ENCODE data around the gene MSGN1.

MSGN1 gene, protein sequence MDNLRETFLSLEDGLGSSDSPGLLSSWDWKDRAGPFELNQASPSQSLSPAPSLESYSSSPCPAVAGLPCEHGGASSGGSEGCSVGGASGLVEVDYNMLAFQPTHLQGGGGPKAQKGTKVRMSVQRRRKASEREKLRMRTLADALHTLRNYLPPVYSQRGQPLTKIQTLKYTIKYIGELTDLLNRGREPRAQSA

DNA sequence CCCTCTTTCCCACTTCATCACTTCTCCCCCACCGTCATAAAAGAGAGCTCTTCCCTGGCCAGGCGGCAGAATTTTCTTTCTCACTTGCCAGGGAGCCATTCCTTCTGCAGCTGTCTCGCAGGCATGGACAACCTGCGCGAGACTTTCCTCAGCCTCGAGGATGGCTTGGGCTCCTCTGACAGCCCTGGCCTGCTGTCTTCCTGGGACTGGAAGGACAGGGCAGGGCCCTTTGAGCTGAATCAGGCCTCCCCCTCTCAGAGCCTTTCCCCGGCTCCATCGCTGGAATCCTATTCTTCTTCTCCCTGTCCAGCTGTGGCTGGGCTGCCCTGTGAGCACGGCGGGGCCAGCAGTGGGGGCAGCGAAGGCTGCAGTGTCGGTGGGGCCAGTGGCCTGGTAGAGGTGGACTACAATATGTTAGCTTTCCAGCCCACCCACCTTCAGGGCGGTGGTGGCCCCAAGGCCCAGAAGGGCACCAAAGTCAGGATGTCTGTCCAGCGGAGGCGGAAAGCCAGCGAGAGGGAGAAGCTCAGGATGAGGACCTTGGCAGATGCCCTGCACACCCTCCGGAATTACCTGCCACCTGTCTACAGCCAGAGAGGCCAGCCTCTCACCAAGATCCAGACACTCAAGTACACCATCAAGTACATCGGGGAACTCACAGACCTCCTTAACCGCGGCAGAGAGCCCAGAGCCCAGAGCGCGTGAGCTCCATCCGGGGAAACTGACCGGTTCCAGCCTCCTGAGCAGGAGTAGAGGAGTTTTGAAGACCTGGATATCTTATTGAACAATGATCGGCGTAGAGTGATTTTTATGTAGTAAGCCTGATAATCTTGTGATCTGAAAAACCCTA, at the start of gene MSGN1:
MSGN1 (plus strand) TSS at position 65 of the 850 bp plus-strand sequence; CDS start at position 124, 59 bp downstream.
- no peak for DNase-seq

- DNase-seq = no peak
These were observed 47.4 kb upstream of the MSGN1 start for GRCh38 chr2:17768894-17769293.

DNA sequence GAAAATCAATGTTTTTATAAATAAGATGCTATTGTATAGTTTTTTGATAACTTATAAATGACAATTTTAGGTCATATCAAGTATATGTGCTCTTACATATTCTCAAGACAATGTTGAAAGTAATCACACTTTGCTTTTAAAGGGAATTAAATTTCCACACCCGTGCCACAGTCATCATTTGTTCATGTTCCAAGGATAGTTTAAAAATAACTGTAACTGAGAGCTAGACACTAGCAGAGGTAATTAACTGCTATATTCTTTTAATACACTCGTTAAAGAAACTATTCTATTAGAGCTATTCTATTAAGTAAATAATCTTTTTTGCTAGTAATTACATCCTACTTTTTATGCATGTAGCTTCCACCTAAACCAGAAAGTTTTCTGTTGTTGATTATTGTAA, 44.3 kb upstream of the MSGN1 start:
- no peak for DNase-seq

DNA sequence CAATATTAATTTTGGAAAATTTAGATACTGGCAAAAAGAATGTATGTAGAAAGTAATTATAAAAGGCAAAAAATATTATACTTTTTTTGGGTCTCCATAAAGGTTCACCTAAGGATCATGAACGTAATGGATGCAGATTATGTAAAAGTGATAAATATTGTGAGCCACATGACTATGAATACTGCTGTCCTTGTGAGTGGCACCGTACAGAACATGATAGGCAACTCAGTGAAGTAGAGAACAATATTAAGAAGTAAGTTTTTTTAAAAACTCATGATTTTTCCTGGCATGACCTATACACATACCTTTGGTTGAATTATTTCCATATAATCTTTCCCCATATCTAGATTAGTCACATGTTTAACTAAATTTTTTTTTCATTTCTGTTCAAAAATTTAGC, 43.7 kb upstream of the MSGN1 start:
- DNase-seq = no peak

DNA sequence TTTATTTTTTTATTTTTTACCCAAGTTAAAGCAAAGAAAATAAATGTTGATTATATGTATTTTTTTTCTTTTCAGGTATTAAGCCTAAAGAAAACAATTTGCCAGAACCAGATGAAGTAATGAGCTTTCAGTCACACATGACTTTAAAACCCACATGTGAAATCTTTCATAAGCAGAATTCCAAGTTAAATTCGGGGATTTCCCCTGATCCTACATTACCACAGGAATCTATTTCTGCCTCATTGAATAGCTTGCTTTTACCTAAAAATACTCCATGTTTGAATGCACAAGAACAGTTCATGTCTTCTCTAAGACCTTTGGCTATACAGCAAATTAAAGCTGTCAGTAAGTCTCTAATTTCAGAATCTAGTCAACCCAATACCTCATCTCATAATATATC, 35.7 kb upstream of the MSGN1 start:
- DNase-seq = no peak

GRCh38 chr2:17781482-17781881, 34.8 kb upstream of the MSGN1 start:
- no peak for DNase-seq

- no peak for DNase-seq
These were observed 29.5 kb upstream of the MSGN1 start for GRCh38 chr2:17786727-17787126.

DNA sequence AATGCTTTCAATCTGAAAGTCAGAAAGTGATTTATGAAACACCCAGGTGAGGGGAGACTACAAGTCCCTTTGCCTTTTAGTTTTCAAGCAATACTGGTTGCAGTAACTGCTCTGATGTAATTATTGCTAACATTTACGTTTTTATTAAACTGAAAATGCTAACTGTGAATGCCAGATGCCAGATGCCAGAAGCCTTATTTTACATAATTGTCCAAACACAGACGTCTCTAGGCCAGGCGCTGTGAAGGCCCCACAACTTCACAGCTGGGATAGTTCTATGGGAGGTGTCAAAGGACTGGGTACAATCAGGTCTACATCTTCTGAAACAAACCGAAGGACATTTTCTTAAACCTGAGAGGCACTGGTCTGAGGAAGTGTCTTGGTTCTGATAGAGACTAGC, 27.5 kb upstream of the MSGN1 start:
- no peak for DNase-seq

- no peak for DNase-seq
These were observed 25.7 kb upstream of the MSGN1 start for GRCh38 chr2:17790536-17790935.

DNA sequence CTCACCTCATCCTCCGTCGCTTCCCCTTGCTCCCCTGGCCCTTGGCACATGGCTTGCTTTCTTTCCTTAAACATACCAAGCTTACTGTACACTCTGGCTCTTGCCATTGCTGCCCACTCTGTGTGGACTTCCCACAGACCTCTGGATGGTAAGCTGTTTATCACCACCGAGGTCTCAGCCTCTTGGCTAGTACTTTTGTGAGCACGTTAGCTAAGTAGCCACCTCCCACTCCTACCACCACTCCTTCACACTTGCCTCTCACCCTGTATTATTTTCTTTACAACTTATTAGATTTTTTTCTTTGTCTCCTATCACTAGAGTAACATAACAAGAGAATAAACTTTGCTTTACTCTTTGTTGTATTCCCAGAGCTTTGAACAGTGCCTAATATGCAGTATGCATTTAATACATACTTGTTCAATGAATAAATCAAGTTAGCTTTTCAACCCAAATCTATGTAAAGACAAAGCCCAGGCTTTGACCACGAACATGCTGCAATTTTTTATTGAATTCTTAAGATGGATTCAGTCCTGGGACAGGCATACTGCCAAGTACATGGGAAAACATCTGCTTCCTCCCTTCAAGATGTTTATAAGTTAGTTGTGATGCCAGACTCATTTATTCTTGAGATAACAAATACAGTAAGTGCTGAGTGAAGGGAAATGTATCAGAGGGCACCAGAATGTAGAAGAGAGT, 25.0 kb upstream of the MSGN1 start:
- no peak for DNase-seq

GRCh38 chr2:17791817-17792130, 24.5 kb upstream of the MSGN1 start:
- no peak for DNase-seq

GRCh38 chr2:17792515-17792914, 23.7 kb upstream of the MSGN1 start:
- no peak for DNase-seq

DNA sequence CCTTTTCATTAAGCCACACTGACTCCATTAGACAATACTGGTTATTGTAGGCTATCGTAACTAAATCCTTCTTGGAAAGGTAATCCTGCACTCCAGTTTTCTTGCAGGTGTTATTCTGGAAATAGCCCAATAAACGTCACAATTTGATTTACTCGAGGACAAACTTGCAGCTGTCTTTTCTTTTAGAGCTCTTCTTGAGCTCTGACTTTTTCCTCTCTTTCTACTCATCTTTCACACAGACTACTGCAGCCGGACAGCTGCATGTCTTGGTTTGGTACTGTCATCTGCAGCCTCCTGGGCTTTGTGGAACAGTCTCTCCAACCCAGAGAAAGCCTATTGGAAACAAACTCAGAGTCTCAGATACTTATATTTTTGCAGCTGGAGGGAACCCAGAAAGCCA, 23.0 kb upstream of the MSGN1 start:
- DNase-seq = no peak

- DNase-seq = no peak
These were observed 22.4 kb upstream of the MSGN1 start for GRCh38 chr2:17793803-17794354.

DNA sequence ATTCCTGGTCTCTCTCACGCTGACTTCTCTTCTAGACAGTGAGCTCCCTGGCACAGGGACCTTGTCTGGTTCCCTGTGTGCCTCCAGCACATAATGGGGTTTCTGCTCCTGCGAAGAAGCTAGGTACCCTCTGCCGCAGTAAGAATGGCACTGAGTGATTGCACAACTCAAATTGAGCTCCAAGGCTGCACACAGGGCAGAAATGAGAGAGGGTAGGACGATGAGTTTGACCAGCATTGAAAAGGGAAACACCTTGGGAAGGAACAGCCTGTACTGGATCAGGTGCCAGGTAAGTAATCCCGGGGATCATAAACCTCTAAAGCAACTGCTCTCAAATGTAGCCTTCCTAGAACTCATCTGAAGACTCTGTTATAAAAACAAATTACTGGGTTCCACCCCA, 21.0 kb upstream of the MSGN1 start:
- DNase-seq = no peak

DNA sequence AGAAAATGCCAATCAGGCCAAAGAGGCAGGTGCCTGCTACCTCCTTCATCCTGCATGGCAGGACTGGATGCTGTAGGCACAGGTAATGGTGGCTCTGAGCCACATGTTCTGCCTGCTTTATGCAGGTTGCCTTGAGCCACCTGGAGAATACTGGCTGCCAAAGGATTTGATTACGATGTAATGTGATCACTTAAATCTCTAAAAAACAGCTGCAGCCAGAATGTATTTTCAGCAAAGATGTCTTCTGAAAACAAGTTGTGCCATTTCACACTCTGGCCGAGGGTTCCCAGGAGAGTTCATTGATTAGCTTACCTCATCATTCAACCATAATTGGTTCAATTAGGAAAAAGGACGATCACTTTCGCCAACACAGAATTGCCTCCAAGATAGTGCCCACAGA, 17.9 kb upstream of the MSGN1 start:
- DNase-seq = no peak

- no peak for DNase-seq
These were observed 16.7 kb upstream of the MSGN1 start for GRCh38 chr2:17799301-17800120.

DNA sequence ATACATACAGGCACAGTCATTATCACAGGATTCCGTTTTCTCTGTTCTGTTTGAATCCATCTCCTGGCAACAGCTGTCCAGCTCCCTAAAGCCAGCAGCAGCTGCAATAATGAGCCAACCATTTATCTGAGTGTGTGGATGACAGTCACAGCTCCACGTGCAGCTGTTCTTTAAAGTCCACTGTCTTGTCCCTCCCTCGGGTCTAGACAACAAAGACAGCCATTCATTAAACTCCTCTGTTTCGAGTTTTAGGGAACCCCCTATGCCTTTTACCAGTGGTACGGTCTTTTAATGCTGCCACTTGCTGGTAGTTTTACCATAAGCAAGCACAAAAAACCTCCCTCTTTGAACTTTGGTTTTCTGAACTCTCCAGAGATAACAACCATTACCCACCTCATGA, 16.0 kb upstream of the MSGN1 start:
- DNase-seq = no peak

DNA sequence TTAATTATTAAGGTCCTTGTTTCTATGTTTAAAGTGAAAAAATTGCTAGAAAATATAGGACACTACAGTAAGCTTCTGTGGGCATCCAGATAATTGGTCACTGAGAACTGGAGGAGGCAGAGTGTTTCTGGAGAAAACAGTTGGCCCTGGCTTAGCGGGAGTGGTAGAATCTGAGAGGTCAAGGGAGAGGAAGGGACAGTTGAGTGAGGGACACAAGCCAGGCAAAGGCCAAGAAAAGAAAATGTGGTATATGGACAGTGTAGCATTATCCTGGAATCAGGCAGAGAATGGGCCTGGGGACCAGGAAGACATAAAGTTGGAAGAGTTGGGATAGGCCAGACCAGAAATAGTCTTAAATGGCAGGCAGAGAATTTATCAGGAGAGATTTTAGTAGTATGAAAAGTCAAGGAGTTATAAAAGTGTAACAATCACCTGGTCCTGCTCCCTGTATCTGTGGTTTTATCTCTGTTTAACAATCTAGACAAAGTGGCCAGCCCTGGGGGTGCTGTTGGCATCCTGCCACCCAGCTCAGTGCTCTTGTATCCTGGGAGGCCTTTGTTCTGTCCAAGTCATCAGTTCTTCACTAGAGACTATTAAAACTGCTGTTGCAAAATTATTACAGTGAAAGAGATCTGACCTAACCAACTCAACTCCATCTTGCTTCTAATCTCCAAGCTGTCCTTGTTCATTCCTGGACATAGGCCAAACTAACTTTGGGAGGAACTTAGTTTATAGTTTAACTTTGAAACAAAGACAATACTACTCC, 15.4 kb upstream of the MSGN1 start:
- DNase-seq = no peak

DNA sequence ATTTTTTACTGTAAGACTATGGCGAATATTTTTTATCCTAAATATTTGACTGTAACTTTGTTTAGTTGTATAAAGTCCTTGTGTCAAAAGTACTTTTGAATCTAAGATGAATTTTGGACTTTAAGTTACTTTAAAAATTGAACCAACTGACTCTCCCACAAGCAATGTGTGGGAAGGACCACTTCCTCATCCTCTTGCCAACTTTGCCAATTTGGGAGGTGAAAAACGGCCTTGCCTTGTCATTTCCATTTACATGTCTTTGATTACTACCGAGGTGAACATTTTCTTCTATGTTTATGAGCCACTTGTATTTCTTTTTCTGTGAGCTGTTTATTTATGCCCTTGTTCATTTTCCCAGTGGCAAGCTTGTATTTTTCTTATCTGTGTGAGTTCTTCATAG, 12.8 kb upstream of the MSGN1 start:
- no peak for DNase-seq

DNA sequence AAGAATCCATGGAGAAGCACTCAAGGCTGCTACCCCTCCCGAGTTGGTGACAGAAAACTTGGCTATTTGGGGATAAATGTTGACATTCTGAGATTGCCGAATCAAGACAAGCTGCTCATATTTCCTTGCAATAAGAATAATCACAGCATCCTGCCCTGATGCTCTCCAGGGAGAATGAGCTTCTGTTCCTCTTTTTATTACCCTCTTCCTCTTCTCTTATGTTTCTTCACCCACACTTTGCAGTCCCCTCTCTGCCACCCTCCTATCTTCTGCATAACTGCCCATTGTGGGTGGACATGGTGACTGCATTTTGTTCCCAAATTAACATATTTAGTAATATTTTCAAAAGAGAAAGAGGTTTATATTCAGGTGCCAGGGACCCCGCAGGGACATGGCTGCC, 11.9 kb upstream of the MSGN1 start:
- no peak for DNase-seq

GRCh38 chr2:17805166-17805565, 11.1 kb upstream of the MSGN1 start:
- DNase-seq = no peak

Measured in NCI-H1092 (cell line).